GM21390 (cell line): ENCODE data around the gene APIP.

Experiments used
- ATAC-seq: cut with Tn5 transposase; IDR thresholded peaks from one replicate; pipeline ENCODE4 v1.9.1; 2021; ENCODE audit not compliant: unreplicated experiment

The APIP gene

GRCh38 chr11:34844463-34845112 is 71.6 kb downstream of the APIP start:
- no peak for ATAC-seq

DNA sequence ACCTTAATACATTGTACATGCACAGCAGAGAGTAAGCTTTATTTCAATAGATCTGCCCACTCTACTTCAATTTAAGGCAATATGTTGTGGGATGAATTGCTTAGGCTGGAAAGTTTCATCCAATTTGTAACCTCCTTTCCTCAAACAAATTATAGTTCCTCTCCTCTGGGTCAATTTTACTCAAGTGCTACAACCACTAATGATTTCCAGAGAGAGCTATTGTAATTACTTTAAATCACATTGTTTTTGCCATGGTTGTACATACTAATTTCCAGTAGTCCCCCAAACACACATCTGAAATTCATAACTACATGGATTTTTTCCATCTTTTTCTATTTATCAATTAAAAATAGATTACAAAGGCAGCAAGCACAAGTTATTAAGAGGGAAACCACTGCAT is 72.9 kb downstream of the APIP start:
- ATAC-seq: no peak

DNA sequence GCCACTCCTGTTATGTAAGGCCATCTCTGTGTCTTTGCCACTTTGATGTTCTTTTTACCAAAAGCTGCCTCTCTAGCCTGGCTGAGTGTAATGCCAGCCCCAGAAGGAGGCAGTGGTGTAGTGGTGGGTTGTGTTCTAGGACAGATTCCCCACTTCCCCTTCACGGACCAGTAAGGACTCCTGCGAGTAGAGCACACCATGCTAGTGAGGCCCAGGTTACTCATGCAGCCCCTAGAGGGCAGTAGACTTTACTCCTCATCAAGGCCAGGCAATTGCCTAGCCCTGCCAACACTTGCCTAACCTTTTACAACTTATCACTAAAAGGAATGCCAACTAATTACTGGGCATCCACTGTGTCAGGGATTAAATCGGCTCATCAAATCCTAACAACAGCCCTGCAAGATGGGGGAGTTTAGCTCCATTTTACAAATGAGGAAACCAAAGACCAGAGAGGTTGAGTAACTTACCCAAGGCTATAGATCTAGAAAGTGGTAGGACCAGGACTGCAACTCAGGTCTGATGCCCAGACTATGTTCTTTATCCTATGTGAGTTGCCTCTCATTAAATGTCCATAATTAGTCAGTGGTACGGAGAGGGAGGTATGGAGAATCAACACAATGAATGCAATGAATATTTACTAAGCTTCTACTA is 75.3 kb downstream of the APIP start:
- ATAC-seq: peak; percentile 81

- no peak for ATAC-seq
Measured at GRCh38 chr11:34839969-34840368, 76.2 kb downstream of the APIP start.

DNA sequence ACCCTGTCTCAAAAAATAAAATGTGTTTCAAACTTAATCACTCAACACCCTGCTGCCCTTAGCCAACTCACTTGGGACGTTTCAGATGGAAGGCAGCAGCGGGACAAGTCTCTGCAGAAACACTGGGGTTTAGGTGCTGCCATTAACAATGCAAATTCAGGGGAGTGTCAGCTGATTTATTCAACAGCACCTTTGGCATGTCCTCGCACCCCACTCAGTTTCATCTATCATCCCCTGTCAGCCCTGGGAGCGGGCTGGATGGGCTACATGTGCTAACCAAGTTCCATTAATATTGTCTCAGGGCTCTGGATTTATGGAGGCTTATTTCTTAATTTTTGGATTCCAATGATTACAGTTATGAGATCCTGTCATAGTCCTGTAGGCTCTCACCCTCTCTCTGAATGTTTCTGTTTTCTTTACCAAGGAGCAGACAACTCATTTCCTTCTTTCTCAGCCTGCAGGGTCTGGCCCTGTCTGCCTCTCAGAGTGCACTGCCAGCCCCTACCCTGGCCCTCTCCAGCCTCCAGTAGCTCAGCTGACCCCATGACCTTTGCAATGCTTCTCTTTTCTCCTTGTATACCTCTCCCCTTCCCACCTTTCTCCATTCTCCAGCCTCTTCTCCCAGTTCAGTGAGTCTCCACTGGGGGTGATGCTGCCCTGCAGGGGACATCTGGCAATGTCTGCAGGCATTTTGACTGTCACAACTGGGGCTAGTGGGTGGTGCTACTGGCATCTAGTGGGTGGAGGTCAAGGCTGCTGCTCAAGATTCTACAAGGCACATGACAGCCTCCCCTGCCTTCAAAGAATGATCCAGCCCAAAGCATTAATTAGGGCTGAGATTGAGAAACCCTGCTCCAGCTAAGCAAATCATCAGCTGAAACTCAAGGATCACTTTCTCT is 79.0 kb downstream of the APIP start:
- ATAC-seq: no peak

DNA sequence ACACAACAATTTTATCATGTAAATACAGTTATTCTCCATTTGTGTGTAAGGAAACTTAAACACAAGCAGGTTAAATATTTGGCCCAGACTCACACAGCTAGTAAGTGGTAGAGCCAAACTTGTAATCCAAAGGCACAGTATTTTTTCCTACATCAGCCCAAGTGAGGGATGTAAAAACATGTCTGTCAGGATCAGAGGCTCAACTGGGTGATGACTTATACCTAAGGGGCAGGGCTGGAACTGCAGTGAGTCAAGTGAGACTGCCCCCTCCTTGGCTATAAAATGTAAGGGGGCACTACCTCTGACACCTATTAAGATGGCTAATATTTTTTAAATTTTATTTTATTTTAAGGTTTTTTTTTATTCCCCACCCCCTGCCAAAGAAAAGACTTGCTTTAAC is 82.6 kb downstream of the APIP start:
- no peak for ATAC-seq
